Endodermal cell (in vitro differentiated cells): ENCODE measurements around the gene RHEB. TPM values are rescaled to one million over a fixed set of nuclear protein-coding genes. Genes with fewer than 3 reads are reported as not detected.

Source experiments
- DNase-seq: peaks from one replicate; pipeline ENCODE4 v3.0.0-alpha.2; 2017
- H3K27ac ChIP-seq: 2 replicates; pipeline ENCODE4 v1.5.1; 2013; ENCODE audit warnings: mild to moderate bottlenecking, low read depth, low read length, moderate library complexity
- H3K27me3 ChIP-seq: 2 replicates; pipeline ENCODE4 v1.6.1; 2013; ENCODE audit warnings: mild to moderate bottlenecking, low read length, moderate library complexity; ENCODE audit not compliant: insufficient read depth, control insufficient read depth, poor library complexity, severe bottlenecking
- H3K36me3 ChIP-seq: 2 replicates; pipeline ENCODE4 v1.7.0; 2013; ENCODE audit warnings: mild to moderate bottlenecking, low read length, moderate library complexity; ENCODE audit not compliant: control insufficient read depth, insufficient read depth
- H3K4me1 ChIP-seq: one replicate; pipeline ENCODE4 v1.7.0; 2013; ENCODE audit warnings: low read length; ENCODE audit not compliant: control insufficient read depth, insufficient read depth
- H3K4me3 ChIP-seq: 2 replicates; pipeline ENCODE4 v1.5.1; 2013; ENCODE audit warnings: mild to moderate bottlenecking, low read length, moderate library complexity
- H3K9ac ChIP-seq: 2 replicates; pipeline ENCODE4 v1.6.1; 2013; ENCODE audit warnings: mild to moderate bottlenecking, low read length, moderate library complexity; ENCODE audit not compliant: poor library complexity, severe bottlenecking; ENCODE audit errors: extremely low read depth
- H3K9me3 ChIP-seq: 2 replicates; pipeline ENCODE4 v1.6.1; 2013; ENCODE audit warnings: mild to moderate bottlenecking, low read length, moderate library complexity; ENCODE audit not compliant: control insufficient read depth
- H3K27ac Mint-ChIP-seq: 2 replicates; pipeline ENCODE4 v1.8.0; 2020; ENCODE audit warnings: mixed read lengths
- H3K27me3 Mint-ChIP-seq: 2 replicates; pipeline ENCODE4 v1.8.0; 2021; ENCODE audit warnings: mild to moderate bottlenecking, mixed read lengths; ENCODE audit not compliant: insufficient read depth
- H3K36me3 Mint-ChIP-seq: 2 replicates; pipeline ENCODE4 v1.8.0; 2020; ENCODE audit warnings: low read depth, mixed read lengths
- H3K4me1 Mint-ChIP-seq: 2 replicates; pipeline ENCODE4 v1.8.0; 2020; ENCODE audit warnings: mixed read lengths
- H3K4me3 Mint-ChIP-seq: 2 replicates; pipeline ENCODE4 v1.8.0; 2020; ENCODE audit warnings: mild to moderate bottlenecking, moderate library complexity, mixed read lengths
- H3K9me3 Mint-ChIP-seq: 2 replicates; pipeline ENCODE4 v1.8.0; 2020; ENCODE audit warnings: mild to moderate bottlenecking, mixed read lengths
- CTCF ChIP-seq: fragments of 200-600 bp; sonication (generic); conservative IDR thresholded peaks from 2 replicates; pipeline ENCODE4 v1.5.0; 2021; ENCODE audit warnings: antibody characterized with exemption, mild to moderate bottlenecking
- WGBS, 2 experiments: methylation state at CpG; one replicate each; pipeline versions ENCODE4 v1.1.5 to v1.1.7; 2013; ENCODE audit warnings: missing lambda C conversion rate in 2 of 2, mixed read lengths in 1 of 2; ENCODE audit not compliant: insufficient coverage in 1 of 2, insufficient read length in 1 of 2; 5-methylcytosine and 5-hydroxymethylcytosine counted together
- total RNA-seq, 2 donors: library from RNA; stranded (reverse); fragmentation: NEBNext Ultra II Directional in 1 of 2; extraction: Animal tissue kit (Norgen Biotek cat#: 25700) in 1 of 2; gene quantifications; 2 replicates in 1 of 2; 3 replicates in 1 of 2; pipeline ENCODE4 v1.2.1, GENCODE V29; 2021

The RHEB gene
- total RNA-seq, 2 donors from 2014 or later: 108 to 113 TPM

- H3K36me3 ChIP-seq: no peaks in the 10 kb centered on the region
- H3K9me3 Mint-ChIP-seq: peaks cover 3% of the 10 kb centered on the region
Observed at GRCh38 chr7:151426904-151427704, 92.6 kb downstream of the RHEB start.

GRCh38 chr7:151426441-151426903 lies 93.2 kb downstream of the RHEB start:
- Histone ChIP-seq H3K36me3 (no peaks in the 10 kb centered on the region), H3K9ac (no peak overlapping the region), H3K4me3 (no peak overlapping the region), H3K27me3 (no peaks in the 10 kb centered on the region), H3K4me1 (peaks cover 34% of the 10 kb centered on the region), H3K9me3 (peaks cover 11% of the 10 kb centered on the region), H3K27ac (no peak overlapping the region)
- Mint-ChIP-seq H3K4me3 (no peak overlapping the region), H3K4me1 (peaks cover 73% of the 10 kb centered on the region), H3K27me3 (peaks cover 6% of the 10 kb centered on the region), H3K36me3 (peaks cover 4% of the 10 kb centered on the region), H3K9me3 (peaks cover 10% of the 10 kb centered on the region), H3K27ac (peak overlapping the region; percentile 2)
- WGBS, 2 experiments: 76 to 82% methylated on average over 8 to 14 of the region's 14 CpGs
- DNase-seq: no peak
- no peak for TF ChIP-seq CTCF

More at GRCh38 chr7:151426904-151427704, 92.6 kb downstream of the RHEB start:
- TF ChIP-seq CTCF: no peak
- H3K36me3 Mint-ChIP-seq: peaks cover under 1% of the 10 kb centered on the region
- Histone ChIP-seq H3K27ac (no peak overlapping the region), H3K9ac (no peak overlapping the region), H3K9me3 (peaks cover 4% of the 10 kb centered on the region), H3K27me3 (no peaks in the 10 kb centered on the region), H3K4me3 (no peak overlapping the region), H3K4me1 (peaks cover 31% of the 10 kb centered on the region)
- no peak for DNase-seq
- H3K4me1 Mint-ChIP-seq: peaks cover 68% of the 10 kb centered on the region
- H3K4me3 Mint-ChIP-seq: no peak overlapping the region
- 94 to 95% methylated on average over 13 to 23 of the region's 23 CpGs for WGBS, 2 experiments
- H3K27ac Mint-ChIP-seq: peak overlapping the region; percentile 2
- peaks cover 1% of the 10 kb centered on the region for H3K27me3 Mint-ChIP-seq

- Histone ChIP-seq H3K27ac (no peak overlapping the region), H3K9me3 (peaks cover 16% of the 10 kb centered on the region), H3K4me1 (peaks cover 34% of the 10 kb centered on the region), H3K27me3 (no peaks in the 10 kb centered on the region), H3K36me3 (no peaks in the 10 kb centered on the region), H3K9ac (no peak overlapping the region), H3K4me3 (no peak overlapping the region)
- Mint-ChIP-seq H3K9me3 (peaks cover 13% of the 10 kb centered on the region), H3K27me3 (peaks cover 6% of the 10 kb centered on the region), H3K36me3 (peaks cover 4% of the 10 kb centered on the region), H3K27ac (no peak overlapping the region), H3K4me3 (no peak overlapping the region), H3K4me1 (peaks cover 73% of the 10 kb centered on the region)
- no peak for DNase-seq
- no peak for TF ChIP-seq CTCF
- WGBS, 2 experiments: 71 to 76% methylated on average over 5 to 7 of the region's 7 CpGs
Observed at GRCh38 chr7:151425670-151426440, 93.8 kb downstream of the RHEB start.
